GM10266 (cell line): Measurements from ENCODE around the gene FOXO6.

Source experiments
- DNase-seq: peaks from one replicate; pipeline ENCODE4 v3.0.0; 2012; ENCODE audit errors: extremely low spot score
- CTCF ChIP-seq: IDR thresholded peaks from 2 replicates; pipeline ENCODE4 v1.5.1; 2012; ENCODE audit warnings: mild to moderate bottlenecking, low read depth; ENCODE audit not compliant: control insufficient read depth, insufficient read depth; ENCODE audit errors: missing control alignments

FOXO6 gene

DNA sequence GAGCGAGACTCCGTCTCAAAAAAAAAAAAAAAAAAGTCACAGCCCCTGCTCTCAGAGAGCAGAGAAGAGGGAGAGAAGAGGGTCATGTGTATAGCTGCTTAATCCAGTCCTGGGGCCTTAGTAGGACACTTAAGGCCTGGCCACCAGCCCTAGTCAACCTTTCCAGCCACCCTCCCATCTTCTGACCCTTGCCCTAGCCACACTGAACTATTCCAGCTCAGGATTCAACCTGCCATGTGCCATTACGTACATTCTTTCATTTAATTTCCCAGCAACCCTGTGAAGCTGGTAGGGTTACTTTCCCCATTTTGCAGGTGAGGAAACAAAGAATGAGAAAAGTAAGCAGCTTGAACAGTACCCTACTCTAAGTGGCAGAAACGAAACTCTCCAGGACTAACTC lies 9.0 kb downstream of the FOXO6 start:
- DNase-seq = no peak
- TF ChIP-seq CTCF = no peak

DNA sequence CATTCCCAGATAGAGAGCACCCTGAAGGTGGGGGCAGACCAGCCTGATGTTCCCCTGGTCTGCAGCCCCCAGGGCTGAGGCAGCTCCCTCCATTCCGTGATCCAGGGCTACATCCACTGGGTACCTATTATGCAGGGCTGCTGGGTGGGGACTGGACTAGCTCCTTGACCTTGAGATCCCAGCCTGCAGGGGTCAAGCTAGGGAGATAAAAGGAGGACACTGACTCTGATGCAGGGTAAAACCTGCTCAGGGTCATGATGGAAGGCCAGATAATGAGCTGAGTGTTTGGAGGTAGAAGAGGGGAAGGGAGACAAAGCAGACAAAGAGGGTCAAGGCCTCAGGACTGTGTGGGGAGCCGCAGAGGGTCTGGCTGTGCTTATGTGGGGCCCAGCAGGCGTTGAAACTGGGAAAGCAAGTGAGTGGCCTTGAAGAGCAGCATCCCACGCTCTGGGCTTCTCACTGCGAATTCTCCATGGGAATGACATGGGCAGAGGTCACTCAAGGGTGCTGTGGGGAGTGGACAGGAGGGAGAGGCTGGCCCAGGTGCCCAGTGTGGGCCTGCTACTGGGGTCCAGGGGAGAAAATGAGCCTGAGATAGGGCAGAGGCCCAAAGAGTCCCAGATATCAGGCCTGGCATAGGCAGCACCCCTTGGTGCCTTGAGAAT lies 9.7 kb downstream of the FOXO6 start:
- TF ChIP-seq CTCF = no peak
- DNase-seq = no peak

DNA sequence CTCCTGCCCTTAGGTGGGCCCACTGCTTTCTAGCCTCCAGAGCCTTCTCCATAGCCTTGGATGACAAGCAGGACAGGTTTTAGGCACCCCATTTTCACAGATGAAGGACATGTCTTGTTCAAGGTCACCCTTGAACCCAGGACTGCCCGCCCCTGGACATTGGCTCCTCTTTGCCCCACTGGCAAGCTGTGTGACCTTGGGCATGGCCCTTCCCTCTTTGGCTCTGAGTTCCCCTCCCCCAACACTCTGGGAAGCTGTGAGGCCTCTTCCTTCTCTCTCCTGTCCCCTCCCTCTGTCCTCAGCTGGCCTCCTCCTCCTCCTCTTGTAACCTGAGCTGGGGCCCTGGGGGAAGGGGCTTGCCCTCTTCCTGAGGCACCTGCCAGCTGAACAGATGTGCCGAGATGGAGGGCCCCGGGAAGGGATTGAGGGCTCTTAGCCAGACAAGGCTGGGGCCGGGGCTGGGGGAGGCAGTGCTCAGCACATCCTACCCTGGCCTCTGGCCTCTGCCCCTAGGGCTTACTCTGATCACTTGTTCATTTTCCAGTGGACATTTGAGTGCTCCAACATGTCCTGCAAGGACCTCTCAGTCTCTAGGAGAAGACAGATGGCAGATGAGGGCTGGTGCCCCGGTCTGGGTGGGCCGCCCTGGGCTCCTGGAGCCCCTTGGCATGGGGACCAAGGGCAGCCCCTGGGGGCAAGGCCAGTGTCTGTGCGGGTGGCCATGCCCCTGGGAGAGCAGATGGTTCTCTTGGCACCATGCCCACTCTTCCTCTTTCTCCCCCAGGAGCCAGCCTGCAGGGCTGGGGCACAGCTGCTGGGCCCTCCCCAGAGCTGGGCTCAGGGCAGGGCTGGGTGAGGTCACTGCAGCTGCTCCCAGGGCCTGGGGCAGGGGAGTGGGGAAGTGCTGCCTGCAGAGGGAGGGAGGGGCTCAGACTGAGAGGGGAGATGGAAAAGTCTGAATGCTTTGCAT lies 10.7 kb downstream of the FOXO6 start:
- TF ChIP-seq CTCF = no peak
- no peak for DNase-seq

DNA sequence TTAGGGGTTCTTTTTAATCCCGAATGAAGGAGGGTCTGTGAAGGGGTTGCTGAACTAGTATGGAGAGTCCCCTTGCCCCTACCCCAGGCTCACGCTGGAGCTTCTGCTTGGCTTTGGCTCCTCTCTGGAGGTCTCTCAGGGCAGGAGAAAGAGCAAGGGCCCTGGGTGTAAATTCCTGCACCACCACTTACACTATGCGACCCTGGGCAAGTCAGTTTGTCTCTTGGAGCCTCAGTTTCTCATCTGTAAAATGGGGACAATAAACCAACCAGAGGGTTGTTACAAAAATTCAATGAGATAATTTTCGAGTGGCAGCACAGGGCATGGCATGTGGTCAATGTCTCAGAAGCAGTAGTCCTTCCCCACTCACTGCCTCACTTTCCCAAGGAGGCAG lies 11.4 kb downstream of the FOXO6 start:
- DNase-seq = no peak
- TF ChIP-seq CTCF = no peak

GRCh38 chr1:41373373-41373772 lies 12.1 kb downstream of the FOXO6 start:
- no peak for DNase-seq
- TF ChIP-seq CTCF = no peak

DNA sequence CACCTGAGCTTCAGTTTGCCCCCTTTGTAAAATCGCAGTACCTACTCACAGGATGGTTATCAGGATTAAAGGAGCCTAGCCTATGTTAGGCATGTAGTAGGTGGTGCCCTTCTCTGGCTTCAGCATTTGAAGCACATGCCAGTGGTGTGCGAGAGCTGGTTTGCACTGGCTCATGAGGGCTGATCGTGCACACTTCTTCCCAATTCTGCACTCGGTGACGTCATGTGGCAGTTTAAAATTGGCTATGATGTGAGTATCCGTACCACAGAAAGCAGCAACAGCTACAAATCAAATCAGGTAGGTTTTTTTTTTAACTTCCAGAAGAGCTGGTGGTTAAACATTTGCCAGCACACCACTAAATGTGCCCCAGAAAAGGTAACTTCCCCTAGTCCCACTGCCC lies 13.5 kb downstream of the FOXO6 start:
- TF ChIP-seq CTCF = no peak
- DNase-seq = no peak

DNA sequence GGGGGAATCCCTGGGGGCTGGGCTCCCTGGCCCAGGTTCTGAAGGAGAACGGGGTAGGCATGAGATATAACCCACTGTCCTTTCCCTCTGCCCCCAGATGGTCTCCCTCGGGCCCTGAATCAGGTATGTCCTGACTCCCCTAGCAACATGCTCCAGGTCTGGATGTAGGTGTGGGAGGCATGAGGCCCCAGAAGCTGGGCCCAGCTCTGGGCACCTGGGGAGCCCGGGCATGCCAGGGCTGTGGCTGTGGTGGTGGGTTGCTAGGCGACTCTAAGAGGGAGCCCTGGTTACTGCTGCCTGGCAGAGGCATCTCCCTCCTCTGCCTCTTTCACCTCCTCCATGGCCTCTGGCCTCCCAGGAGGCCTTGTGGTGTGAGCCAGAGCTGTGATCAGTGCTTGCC lies 16.2 kb downstream of the FOXO6 start:
- no peak for DNase-seq
- TF ChIP-seq CTCF = no peak
